ENCODE results near the gene TMPRSS13.

The TMPRSS13 gene

GRCh38 chr11:117892651-117893050 is 36.6 kb downstream of the TMPRSS13 start:
- no peak for DNase-seq (ENCODE audit: low read depth in 2 of 2)

- DNase-seq (ENCODE audit: low read depth in 2 of 2) = no peak
These were observed 37.8 kb downstream of the TMPRSS13 start for GRCh38 chr11:117891362-117891761.

- no peak for DNase-seq (ENCODE audit: low read depth in 2 of 2)
These were observed 41.0 kb downstream of the TMPRSS13 start for GRCh38 chr11:117888139-117888566.

- no peak for DNase-seq (ENCODE audit: low read depth in 2 of 2)
These were observed 41.6 kb downstream of the TMPRSS13 start for GRCh38 chr11:117887431-117888138.

DNA sequence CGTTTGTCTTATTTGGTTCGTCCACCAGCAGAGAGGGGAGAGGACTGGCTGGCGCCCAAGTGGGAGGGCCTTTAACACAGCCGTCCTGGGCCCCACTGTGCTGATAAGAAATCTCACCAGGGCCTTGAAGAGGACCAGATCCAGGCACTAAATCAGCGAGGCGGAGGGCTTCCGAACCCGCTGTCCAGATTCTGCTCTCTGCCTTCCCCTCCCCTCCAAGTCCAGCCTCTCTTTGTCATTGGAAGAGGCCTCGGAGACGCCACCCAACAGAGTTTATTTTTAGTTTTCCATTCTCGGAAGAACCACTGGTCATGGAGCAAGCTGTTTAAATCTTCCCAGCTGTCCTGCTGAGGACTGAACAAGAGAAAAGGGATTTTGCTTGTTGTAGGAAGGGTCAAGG is 43.4 kb downstream of the TMPRSS13 start:
- DNase-seq (ENCODE audit: low read depth in 2 of 2) = no peak

DNA sequence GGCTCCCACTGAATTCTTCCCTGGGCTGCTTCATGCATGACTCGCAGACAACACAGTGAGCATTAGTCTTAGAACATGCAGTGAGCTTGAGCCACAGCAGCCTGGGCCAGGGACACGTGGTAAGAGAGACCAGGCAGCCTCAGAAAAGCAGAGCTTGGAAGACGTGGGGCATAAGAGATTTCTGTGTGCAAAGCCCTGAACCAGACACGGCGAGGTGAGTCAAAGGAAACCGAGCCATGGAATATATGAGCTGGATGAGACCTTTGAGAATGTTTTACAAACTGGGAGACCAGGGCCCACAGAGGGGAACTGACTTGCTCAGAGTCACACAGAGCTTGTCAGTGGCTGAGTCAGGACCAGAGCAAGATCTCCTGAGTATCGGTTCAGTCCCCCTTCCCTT is 44.2 kb downstream of the TMPRSS13 start:
- DNase-seq (ENCODE audit: low read depth in 2 of 2) = no peak

DNA sequence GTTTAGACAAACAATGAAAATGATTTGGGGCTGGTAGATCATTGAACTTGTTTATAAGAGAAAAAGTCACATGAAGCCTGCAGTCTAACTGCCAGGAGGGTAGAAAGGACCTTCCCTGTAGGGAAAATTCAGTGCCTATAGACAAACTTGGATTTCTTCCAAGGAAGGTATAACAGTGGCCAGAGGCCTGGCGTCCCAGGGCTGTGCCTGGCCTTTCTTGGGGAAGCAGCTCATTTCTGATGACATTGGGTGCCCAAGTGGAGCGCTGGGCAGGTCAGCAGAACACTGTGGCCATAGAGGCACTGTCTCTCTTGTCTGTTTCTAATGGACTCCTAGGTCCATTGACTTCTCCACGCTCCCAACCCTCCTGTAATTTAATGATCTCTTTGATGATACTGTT is 46.1 kb downstream of the TMPRSS13 start:
- no peak for DNase-seq (ENCODE audit: low read depth in 2 of 2)

DNA sequence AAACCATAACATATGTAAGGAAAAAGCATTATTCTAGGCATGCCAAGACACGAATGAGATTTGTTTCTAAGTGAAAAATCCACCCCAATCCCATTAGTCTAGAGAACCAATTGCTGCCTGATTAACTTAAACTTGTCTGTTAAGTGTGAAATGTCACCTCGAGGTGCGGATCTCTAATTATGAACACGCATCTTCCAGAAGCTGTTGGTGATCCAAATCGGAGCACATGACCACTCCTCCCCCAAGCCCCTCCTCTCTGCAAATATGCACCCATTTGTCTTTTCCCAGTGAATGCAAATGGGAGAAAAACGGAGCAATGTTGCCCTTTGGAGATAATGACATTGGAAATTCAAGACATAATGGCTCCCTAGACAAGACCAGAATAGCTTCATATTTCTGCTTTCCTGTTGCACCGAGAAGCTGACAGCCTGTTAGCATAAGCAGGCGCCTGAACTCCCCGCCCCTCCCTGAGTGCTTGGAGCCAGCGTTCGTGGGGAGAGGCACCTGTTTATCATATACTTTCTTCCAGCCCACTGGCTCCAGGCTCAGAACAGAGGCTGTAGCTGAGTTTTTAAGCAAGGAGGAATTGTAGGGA is 46.8 kb downstream of the TMPRSS13 start:
- DNase-seq (ENCODE audit: low read depth in 2 of 2) = no peak

GRCh38 chr11:117881217-117881616 is 48.0 kb downstream of the TMPRSS13 start:
- no peak for DNase-seq (ENCODE audit: low read depth in 2 of 2)

GRCh38 chr11:117879516-117880480 is 49.4 kb downstream of the TMPRSS13 start:
- DNase-seq (ENCODE audit: low read depth in 2 of 2) = no peak

DNA sequence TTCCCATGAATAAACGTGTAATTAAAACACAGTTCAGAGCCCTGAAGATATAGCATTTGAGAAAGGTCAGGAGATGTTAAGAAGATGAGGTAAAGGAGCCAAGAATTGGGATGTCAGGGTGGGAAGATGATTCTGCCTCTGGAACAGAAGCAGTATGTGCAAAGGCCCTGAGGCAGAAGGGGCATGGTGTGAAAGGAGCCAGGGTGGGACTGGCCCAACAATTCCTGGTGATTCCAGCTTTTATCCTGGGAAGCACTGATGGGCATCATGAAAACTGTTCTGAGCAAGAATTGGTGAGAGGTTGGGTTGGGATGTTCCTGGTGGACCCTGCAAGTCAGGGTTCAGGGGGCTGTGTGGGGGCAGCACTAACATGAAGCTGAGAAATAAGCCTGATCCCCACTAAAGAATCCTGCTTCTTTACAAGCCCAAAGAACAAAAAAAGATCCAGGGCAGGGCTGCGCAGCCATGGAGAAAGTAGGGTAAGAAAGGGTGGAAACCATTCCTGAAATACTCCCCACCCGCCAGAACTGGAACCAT is 50.2 kb downstream of the TMPRSS13 start:
- DNase-seq (ENCODE audit: low read depth in 2 of 2) = no peak

GRCh38 chr11:117878314-117878938 is 50.8 kb downstream of the TMPRSS13 start:
- DNase-seq (ENCODE audit: low read depth in 2 of 2) = no peak

DNA sequence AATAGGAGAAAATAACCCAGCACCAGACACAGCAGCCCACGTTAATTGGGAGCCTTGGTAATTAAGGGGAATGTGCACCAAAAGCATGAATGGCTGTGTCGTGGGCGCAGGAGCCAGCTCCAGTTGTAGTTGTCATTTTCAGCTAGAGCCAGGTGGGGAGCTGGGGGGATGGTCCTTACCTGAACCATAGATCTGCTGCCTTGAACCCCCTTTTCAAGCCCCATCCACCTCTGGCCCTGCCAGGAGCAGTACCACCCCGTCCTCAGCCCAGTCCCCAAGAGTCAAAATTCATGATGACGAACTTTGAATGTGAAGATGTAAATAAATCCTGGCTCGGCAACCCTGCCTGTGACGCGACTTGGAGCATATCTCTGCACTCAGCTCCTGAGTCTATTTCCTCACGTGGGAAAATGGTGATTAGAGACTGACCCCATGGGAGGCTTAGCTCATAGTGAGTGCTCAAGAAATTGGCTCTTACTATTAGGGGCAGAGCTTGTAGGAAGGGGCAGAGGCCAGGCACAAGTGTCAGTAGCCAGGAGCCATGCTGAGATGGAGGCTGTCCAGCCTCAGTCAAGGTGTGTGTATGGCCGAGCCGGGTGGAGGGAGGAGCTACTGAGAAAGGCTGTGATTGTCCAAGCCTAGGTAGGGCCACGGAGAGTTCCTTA is 52.0 kb downstream of the TMPRSS13 start:
- no peak for DNase-seq (ENCODE audit: low read depth in 2 of 2)

DNA sequence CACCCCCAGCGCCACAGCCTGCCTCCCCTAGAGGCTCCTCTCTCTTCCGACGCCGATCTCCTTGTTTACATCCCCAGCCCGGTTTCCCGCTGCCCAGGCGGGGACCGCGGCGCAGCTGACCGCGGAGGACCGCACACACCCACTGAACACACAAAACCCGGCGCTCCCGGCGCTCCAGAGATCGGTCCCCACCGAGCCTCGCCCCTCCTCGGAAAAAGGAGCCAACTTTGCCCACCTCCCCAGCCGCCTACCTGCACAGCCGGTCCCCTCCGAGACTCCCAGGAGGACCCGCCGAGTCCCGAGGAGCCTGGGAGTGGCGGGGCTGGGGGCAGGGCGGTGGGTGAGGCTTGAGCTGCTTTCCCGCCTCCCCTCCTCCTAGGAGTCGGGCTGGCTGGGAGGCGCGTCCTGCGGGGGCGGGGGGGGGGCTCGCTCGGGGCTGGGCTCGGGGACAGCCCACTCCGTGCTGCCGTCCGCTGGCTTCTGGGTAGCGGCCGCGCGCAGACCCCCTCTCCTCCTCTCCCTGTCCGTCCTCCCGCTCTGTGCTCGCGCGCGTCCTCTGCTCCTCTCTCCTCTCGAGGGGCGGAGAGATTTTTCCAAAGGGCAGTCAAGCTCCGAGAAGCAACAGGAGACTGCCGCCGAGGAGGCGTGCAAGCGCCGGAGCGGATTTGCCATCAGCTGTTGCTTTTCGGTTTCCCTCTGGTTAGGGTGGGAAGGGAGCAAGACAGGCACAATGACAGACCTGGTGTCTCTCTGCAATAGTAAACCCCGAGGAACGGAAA is 52.7 kb downstream of the TMPRSS13 start, which contains the start of gene FXYD6:
TSS of gene FXYD6 (minus strand) at position 318 of the 779 bp plus-strand sequence. CDS start 33,882 bp downstream, outside the sequence.
- DNase-seq (ENCODE audit: low read depth in 2 of 2) = no peak

GRCh38 chr11:117876059-117876340 is 53.2 kb downstream of the TMPRSS13 start:
- no peak for DNase-seq (ENCODE audit: low read depth in 2 of 2)

- DNase-seq (ENCODE audit: low read depth in 2 of 2) = no peak
These were observed 53.7 kb downstream of the TMPRSS13 start for GRCh38 chr11:117875382-117876058.

DNA sequence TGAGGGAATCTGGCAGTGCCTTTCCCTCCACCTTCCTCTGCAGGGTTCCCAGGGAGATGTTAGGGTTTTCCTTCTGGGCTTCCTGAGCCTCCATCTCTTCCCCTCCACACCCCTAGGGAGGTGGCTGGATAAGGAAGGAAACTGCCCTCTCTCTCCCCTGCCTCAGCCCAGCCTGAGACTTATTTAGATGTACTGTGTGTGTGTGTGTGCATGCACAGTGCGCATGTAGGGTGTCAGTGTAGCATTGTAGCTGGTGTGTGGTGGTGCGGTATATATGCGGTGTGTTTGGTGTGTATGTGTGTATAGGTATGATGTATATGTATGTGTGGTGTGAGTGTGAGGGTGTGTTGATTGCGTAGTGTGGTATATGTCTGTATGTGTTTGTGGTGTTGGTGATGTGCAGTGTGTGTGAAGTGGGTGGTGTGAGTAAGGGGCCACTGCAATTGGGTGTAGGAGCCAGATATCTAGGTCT is 54.3 kb downstream of the TMPRSS13 start:
- no peak for DNase-seq (ENCODE audit: low read depth in 2 of 2)

DNA sequence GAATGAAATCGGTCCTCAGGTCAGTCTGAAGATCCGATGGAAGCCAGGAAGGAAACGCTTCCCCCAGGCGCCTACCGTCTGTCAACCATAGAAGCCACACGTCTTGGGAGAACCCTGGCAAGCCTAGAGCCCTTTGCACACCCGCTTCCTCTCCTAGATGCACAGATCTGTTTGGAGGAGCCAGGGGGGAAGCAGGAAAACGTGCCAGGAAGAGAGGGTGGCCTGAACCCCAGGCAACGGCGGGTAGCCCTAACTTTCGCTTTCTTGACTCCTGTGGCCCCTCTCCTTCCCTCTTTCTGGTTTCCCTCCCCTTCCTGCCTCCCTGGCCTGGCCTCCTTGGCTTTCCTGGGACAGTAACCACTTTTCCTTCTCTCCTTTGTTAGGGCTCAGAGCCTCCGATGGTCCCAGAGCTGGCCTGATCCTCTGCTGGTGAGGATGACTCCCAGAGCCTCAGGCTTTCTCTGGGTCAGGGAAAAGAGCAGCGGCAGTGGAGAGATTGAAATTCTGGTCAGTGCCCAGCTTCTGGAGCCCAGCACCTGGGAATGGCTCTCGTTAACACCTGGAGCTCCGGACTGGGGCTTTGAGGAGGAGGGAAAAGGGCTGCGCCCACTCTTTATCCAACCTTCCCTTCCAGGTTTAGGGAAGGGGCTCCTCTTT is 54.8 kb downstream of the TMPRSS13 start:
- DNase-seq (ENCODE audit: low read depth in 2 of 2) = no peak

DNA sequence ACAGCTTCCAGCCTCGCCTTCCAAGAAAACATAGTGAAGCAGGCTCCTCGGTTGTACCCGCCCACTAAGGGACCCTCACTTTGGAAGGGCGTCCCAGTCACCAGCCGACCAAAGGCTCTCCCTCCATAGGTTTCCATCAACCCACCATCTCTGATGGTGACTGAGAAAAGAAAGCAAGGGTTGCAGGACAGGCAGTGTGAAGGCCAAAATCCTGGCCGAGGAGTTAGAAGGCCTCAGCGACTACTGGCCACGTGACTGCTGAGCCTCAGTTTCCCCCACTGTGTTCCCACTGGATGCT is 55.4 kb downstream of the TMPRSS13 start:
- DNase-seq (ENCODE audit: low read depth in 2 of 2) = no peak

Data from stimulated activated CD4-positive, alpha-beta T cell treated with anti-CD3 and anti-CD28 coated beads, Interleukin-12 subunit alpha, Interleukin-12 subunit beta, amount 100 ng/mL, for 24 hours (primary cell).